Smooth muscle cell of the brain vasculature (primary cell): ENCODE results near the gene HEMGN.
"Not testable (repeated sequence)": the region's sequence is repeated elsewhere in the genome, so short reads cannot be mapped to it uniquely, and the experiment has no call there.

Experiments
- DNase-seq: peaks from one replicate; pipeline ENCODE4 v3.0.0-alpha.2; 2012; ENCODE audit warnings: low read depth, low spot score

Gene HEMGN

GRCh38 chr9:97963232-97963631, 25.3 kb upstream of the HEMGN start:
- DNase-seq, result no peak

GRCh38 chr9:97962575-97962974, 24.6 kb upstream of the HEMGN start:
- DNase-seq, result no peak

- DNase-seq, result no peak
These were observed 24.2 kb upstream of the HEMGN start for GRCh38 chr9:97962136-97962535.

- no peak for DNase-seq
These were observed 23.4 kb upstream of the HEMGN start for GRCh38 chr9:97961361-97961760.

GRCh38 chr9:97960678-97961328, 22.8 kb upstream of the HEMGN start:
- not testable (repeated sequence) for DNase-seq

GRCh38 chr9:97959585-97959984, 21.6 kb upstream of the HEMGN start:
- no peak for DNase-seq

- DNase-seq, result no peak
These were observed 21.0 kb upstream of the HEMGN start for GRCh38 chr9:97958812-97959511.

GRCh38 chr9:97956331-97956730, 18.4 kb upstream of the HEMGN start:
- DNase-seq, result no peak

GRCh38 chr9:97954550-97954989, 16.6 kb upstream of the HEMGN start:
- DNase-seq, result no peak

- DNase-seq, result not testable (repeated sequence)
These were observed 12.9 kb upstream of the HEMGN start for GRCh38 chr9:97950873-97951272.

GRCh38 chr9:97947094-97947493, 9.1 kb upstream of the HEMGN start:
- not testable (repeated sequence) for DNase-seq

- DNase-seq, result not testable (repeated sequence)
These were observed 7.5 kb upstream of the HEMGN start for GRCh38 chr9:97945470-97945869.

- DNase-seq, result no peak
These were observed 6.6 kb upstream of the HEMGN start for GRCh38 chr9:97944612-97945011.

- DNase-seq, result no peak
These were observed 5.4 kb upstream of the HEMGN start for GRCh38 chr9:97943308-97943855.

- no peak for DNase-seq
These were observed 3.4 kb upstream of the HEMGN start for GRCh38 chr9:97941323-97941722.

GRCh38 chr9:97940741-97941140, 2.8 kb upstream of the HEMGN start:
- no peak for DNase-seq

GRCh38 chr9:97940233-97940632, 2.3 kb upstream of the HEMGN start:
- no peak for DNase-seq

- no peak for DNase-seq
These were observed 974 bp downstream of the HEMGN start for GRCh38 chr9:97936998-97937397.

- no peak for DNase-seq
These were observed 2.7 kb downstream of the HEMGN start for GRCh38 chr9:97935276-97935675.

- DNase-seq, result no peak
These were observed 3.5 kb downstream of the HEMGN start for GRCh38 chr9:97934321-97935115.

- DNase-seq, result no peak
These were observed 4.5 kb downstream of the HEMGN start for GRCh38 chr9:97933297-97933998.

- DNase-seq, result no peak
These were observed 7.0 kb downstream of the HEMGN start for GRCh38 chr9:97930972-97931371.
